Stimulated activated CD8-positive, alpha-beta memory T cell treated with anti-CD3 and anti-CD28 coated beads, Interleukin-7, amount 100 ng/mL, for 1 hour (primary cell): ENCODE results near the gene NUDC.
A peak's percentile ranks its signal among the peaks of the same experiment; 100 is the strongest.
"Not testable (repeated sequence)": the region's sequence is repeated elsewhere in the genome, so short reads cannot be mapped to it uniquely, and the experiment has no call there.

Experiments used
- DNase-seq, 2 donors: peaks; one replicate each; pipeline ENCODE4 v3.0.0-alpha.2; 2020; ENCODE audit warnings: low read depth in 2 of 2

Gene NUDC

DNA sequence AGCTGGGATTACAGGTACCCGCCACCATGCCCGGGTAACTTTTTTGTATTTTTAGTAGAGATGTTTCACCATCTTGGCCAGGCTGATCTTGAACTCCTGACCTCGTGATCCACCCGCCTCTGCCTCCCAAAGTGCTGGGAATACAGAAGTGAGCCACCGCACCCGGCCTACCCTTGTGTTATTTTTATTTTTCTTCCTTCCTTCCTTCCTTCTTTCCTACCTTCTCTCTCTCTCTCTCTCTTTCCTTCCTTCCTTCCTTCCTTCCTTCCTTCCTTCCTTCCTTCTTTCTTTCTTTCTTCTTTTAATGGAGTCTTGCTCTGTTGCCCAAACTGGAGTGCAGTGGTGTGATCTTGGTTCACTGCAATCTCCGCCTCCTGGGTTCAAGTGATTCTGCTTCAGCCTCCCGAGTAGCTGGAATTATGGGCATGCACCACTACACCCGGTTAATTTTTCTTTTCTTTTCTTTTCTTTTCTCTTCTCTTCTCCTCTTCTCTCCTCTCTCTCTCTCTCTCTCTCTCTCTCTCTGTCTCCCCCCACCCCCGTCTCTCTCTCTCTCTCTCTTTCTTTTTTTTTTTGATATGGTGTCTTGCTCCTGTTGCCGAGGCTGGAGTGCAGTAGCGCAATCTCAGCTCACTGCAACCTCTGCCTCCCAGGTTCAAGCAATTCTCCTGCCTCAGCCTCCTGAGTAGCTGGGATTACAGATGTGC lies 68.0 kb downstream of the NUDC start:
- not testable (repeated sequence) for DNase-seq

DNA sequence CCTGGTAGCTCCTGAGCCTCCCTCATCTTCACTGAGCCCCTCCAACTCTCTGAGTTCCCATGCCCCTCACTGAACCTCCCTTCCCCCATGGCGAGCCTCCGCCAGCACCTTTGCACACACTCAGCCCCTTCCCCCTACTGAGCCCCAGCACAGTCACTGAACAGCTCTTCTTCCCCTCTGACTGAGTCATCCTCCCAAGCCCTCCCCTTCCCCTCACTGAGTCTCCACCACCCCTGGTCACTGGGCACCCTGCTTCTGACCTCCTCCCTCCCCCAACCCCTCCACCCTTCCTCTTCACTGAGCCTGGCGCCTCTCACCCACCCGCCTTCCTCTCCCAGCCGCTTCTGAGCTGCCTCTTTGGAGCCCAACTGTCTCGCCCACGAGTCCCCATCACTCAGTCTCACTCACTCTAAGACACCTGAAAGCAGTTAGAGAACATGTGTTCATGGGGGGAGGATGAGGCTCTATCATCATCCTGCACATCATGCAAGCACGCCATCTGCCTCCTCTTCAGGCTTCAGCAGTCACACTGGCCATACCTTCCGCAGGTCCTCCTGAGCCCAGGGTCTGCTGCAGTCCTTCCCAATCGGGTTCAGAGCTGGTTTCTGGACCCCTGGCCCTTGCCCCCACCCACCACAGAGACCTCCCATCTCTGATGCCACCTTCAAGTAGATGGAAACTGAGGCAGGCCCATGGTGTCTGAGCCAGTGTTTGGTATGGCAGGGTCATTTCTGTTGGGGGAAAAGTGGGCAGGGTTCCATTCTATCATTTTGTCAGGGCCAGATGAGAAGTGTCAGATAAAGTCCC lies 70.0 kb downstream of the NUDC start:
- no peak for DNase-seq

DNA sequence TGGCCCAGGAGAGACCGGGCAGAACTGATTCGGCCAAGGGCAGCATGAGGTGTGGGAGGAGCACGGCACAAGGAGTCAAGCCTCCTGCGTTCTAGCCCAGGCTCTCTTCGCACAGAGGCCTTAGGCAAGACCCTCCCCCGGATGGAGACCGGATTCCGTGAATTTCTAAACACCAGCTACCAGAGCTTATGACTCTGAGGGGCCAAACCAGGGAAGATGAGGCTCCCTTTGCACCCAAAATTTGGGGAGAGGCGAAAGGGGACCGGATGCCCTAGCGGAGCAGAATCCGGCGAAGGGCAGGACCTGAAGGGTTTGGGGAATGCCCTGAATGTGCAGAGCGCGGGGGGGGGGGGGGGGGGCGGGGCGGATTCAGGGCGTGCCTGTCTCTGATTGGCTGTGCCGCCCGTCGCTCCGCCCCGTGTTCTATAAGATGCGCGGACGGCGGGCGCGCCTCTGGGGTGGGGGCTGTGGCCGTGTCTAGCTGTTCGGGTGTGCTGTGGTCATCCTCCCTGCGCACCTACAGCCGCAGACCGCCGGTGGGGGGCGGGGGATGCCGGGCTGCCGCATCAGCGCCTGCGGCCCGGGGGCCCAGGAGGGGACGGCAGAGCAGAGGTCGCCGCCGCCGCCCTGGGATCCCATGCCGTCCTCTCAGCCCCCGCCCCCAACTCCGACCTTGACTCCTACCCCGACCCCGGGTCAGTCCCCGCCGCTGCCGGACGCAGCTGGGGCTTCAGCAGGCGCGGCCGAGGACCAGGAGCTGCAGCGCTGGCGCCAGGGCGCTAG lies 71.9 kb downstream of the NUDC start, which contains the start of gene TRNP1:
TRNP1 (plus strand) TSS at position 456 of the 783 bp plus-strand sequence; CDS start at position 551, 95 bp downstream.
- DNase-seq: peak; percentile 26 to 45

DNA sequence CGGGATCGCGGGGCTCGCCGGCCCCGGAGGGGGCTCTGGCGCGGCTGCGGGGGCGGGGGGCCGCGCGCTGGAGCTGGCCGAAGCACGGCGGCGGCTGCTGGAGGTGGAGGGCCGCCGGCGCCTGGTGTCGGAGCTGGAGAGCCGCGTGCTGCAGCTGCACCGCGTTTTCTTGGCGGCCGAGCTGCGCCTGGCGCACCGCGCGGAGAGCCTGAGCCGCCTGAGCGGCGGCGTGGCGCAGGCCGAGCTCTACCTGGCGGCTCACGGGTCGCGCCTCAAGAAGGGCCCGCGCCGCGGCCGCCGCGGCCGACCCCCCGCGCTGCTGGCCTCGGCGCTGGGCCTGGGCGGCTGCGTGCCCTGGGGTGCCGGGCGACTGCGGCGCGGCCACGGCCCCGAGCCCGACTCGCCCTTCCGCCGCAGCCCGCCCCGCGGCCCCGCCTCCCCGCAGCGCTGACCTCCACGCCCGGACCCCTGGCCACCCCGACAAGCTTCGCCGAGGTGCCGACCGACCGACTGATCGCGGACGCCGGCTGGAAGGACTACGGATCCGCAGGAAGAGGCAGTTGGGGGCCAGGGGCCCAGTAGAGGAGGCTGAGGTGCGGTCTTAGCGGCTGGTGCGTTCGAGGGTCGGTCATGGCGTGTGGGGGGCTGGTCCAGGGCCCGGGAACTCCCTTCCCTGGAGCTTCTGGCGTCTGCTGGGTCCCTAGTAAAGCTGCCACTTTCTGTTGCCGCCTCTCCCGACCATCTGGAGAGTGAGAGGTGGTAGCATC lies 72.7 kb downstream of the NUDC start:
- DNase-seq: no peak

DNA sequence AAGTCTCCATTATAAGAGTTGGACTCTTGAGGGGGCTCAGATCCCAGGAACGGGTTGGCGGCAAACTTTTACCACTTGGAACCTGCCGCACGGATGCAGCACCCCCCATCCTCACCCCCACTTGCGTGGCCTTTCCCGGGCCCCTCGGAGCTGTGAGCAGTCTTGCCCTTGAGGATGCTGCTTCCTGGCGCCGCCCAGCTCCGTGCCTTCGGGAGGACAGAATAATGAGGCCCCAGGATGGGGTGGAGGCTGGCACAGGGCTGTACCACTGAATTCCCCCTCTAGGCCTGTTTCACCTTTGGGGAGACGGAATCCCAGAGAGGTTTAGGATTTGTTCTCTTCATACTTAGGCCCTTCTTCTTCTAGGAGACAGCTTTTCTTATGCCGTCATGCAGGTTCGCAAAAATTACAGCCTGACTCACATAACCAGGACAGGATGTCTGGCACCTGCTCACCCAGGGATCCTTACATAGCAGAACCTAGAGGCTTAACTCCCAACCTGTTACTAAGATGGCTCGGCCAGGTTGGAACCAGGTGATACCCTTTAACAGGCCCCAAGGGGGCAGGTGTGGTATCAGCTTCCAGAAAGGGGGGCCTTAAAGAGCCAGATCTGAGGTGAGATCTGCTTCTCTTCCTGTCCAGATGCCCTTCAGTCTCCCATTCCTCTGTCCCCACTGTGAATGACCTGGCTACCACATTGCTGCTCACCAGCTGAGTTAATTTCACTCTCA lies 73.4 kb downstream of the NUDC start:
- DNase-seq: no peak

DNA sequence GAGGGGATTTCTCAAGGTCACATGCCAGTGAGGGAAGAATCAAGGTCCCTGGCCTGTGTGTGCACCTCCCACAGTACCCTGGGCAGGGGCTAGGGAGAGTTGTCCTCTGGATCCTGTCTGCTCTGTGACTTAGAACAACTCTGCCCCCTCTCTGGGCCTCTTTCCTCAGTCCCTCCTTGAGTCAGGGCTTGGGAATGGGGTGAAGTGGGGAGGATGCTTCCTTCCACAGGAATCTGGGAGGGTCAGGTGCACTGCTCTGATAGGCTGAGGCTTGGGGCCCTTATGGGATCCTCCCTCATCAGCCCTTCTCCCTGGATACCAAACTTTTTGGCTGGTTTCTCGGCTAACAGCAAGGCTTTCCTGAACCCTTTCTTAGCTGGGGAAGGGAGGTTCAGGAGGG lies 74.5 kb downstream of the NUDC start:
- DNase-seq: no peak
